ENCODE results near the gene RPTN. TPM values are rescaled to one million over a fixed set of nuclear protein-coding genes. Genes with fewer than 3 reads are reported as not detected.

Gene RPTN
- total RNA-seq, 6 donors from 2014 or later: not detected

DNA sequence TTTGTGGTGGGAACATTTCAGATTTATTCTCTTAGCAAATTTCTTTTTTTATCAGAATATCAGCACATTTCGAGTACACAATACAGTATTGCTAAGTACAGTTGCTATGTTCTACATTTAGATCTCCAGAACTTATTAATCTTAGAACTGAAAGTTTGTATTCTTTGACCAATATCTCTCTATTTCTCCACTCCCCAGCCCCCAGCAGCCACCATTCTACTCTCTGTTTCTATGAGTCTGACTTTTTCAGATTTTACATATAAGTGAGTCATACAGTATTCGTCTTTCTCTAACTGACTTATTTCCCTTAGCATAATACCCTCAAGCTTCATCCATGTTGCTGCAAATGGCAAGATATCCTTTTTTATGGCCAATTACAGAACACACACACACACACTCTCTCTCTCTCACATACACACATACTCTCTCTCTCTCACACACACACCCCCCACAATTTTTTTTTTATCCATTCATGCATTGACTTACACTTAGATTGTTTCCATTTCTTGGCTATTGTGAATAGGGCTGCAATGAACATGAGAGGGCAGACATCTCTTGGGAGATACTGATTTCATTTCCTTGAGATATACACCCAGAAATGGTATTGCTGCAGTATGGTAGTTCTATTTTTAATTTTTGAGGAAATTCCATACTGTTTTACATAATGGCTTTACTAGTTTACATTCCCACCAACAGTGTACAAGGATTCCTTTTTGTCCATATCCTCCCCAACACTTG is 15.7 kb downstream of the RPTN start:
- Histone ChIP-seq H3K4me1 (no peaks in the 10 kb centered on the region), H3K27me3 (no peaks in the 10 kb centered on the region), H3K27ac (no peak overlapping the region), H3K36me3 (no peaks in the 10 kb centered on the region), H3K4me3 (no peak overlapping the region), H3K9me3 (peaks cover 0 to 12% (median 6%) of the 10 kb centered on the region in 4 donors)
- ATAC-seq (ENCODE audit: low FRiP score in 2 of 2) (no peak), DNase-seq (no peak)
- WGBS, 2 donors: 59 to 63% methylated on average over 2 of the region's 2 CpGs
- no peak for TF ChIP-seq POLR2A (IDR thresholded peaks at IDR 0.05)
- TF ChIP-seq, protein P1, sequence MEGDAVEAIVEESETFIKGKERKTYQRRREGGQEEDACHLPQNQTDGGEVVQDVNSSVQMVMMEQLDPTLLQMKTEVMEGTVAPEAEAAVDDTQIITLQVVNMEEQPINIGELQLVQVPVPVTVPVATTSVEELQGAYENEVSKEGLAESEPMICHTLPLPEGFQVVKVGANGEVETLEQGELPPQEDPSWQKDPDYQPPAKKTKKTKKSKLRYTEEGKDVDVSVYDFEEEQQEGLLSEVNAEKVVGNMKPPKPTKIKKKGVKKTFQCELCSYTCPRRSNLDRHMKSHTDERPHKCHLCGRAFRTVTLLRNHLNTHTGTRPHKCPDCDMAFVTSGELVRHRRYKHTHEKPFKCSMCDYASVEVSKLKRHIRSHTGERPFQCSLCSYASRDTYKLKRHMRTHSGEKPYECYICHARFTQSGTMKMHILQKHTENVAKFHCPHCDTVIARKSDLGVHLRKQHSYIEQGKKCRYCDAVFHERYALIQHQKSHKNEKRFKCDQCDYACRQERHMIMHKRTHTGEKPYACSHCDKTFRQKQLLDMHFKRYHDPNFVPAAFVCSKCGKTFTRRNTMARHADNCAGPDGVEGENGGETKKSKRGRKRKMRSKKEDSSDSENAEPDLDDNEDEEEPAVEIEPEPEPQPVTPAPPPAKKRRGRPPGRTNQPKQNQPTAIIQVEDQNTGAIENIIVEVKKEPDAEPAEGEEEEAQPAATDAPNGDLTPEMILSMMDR (IDR thresholded peaks at IDR 0.05): no peak
- no peak for TF ChIP-seq POLR2AphosphoS5 (IDR thresholded peaks at IDR 0.05)
- no peak for TF ChIP-seq EP300 (IDR thresholded peaks at IDR 0.05)

- WGBS, 2 donors: 0% methylated on average over 1 of the region's 1 CpG
- H3K4me1 ChIP-seq: no peaks in the 10 kb centered on the region
- TF ChIP-seq EP300 (IDR thresholded peaks at IDR 0.05) (no peak), POLR2A (IDR thresholded peaks at IDR 0.05) (no peak)
- TF ChIP-seq, protein P1 (IDR thresholded peaks at IDR 0.05): peak; percentile 47 to 86 (median 68)
- H3K27ac ChIP-seq: no peak overlapping the region
- peak in 1 of 2 donors; percentile 86 for ATAC-seq (ENCODE audit: low FRiP score in 2 of 2)
- peaks cover 0 to under 1% (median 0%) of the 10 kb centered on the region in 4 donors for H3K9me3 ChIP-seq
- DNase-seq: peak in 1 of 2 donors; percentile 44
- no peaks in the 10 kb centered on the region for H3K36me3 ChIP-seq
- no peak overlapping the region for H3K4me3 ChIP-seq
- no peaks in the 10 kb centered on the region for H3K27me3 ChIP-seq
Observed at GRCh38 chr1:152141971-152142584, 16.9 kb downstream of the RPTN start.

DNA sequence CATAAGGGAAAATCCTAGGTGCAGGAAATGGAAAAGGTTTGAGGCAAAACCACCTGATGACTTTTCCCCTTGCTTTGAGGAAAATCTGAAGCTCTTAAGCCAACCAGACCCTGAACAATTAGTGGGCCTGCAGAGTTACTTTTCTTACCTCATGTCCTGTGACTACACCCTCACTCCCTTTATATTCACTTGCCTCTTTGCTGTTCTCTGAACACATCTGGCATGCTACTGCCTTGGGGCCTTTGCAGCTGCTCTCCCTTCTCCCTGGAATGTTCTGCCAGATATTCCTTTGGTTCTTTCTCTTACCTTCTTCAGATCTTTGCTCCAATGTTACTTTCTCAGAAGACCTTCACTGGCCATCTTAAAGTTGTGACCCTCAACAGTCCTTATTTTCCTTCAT is 21.8 kb downstream of the RPTN start:
- DNase-seq: no peak

GRCh38 chr1:152130186-152130585 is 28.8 kb downstream of the RPTN start:
- Histone ChIP-seq H3K36me3 (no peaks in the 10 kb centered on the region), H3K27me3 (no peaks in the 10 kb centered on the region), H3K9me3 (peaks cover 0 to 5% (median 2%) of the 10 kb centered on the region in 4 donors), H3K27ac (no peak overlapping the region), H3K4me3 (no peak overlapping the region), H3K4me1 (no peaks in the 10 kb centered on the region)
- no peak for TF ChIP-seq EP300 (IDR thresholded peaks at IDR 0.05)
- no peak for TF ChIP-seq POLR2A (IDR thresholded peaks at IDR 0.05)
- TF ChIP-seq POLR2AphosphoS5 (IDR thresholded peaks at IDR 0.05): no peak
- TF ChIP-seq, protein P1 (IDR thresholded peaks at IDR 0.05): no peak
- ATAC-seq (ENCODE audit: low FRiP score in 2 of 2) (no peak), DNase-seq (no peak)

More for the DNA sequence above, 21.8 kb downstream of the RPTN start:
- H3K27me3 ChIP-seq: no peaks in the 10 kb centered on the region
- no peaks in the 10 kb centered on the region for H3K36me3 ChIP-seq
- no peak for ATAC-seq (ENCODE audit: low FRiP score in 2 of 2)
- peaks cover 0 to 4% (median 1%) of the 10 kb centered on the region in 4 donors for H3K9me3 ChIP-seq
- no peaks in the 10 kb centered on the region for H3K4me1 ChIP-seq
- TF ChIP-seq POLR2A (IDR thresholded peaks at IDR 0.05) (no peak), EP300 (IDR thresholded peaks at IDR 0.05) (no peak), POLR2AphosphoS5 (IDR thresholded peaks at IDR 0.05) (no peak)
- TF ChIP-seq, protein P1 (IDR thresholded peaks at IDR 0.05): no peak
- H3K27ac ChIP-seq: no peak overlapping the region
- no peak overlapping the region for H3K4me3 ChIP-seq

All from upper lobe of left lung (tissue), 6 donors.